Mesenchymal stem cell (in vitro differentiated cells and primary cell): ENCODE data around the gene NMRAL1.

ENCODE experiments used
- DNase-seq: peaks from one replicate; pipeline ENCODE4 v3.0.0-alpha.2; 2013
- H2AFZ ChIP-seq: one replicate; pipeline ENCODE4 v1.6.1; 2013; ENCODE audit warnings: low read depth, mild to moderate bottlenecking, control low read depth, inconsistent platforms, low read length, moderate library complexity
- H2AK5ac ChIP-seq: 2 replicates; pipeline ENCODE4 v1.6.1; 2013; ENCODE audit warnings: low read length, moderate library complexity, mild to moderate bottlenecking, inconsistent platforms; ENCODE audit not compliant: severe bottlenecking
- H2BK120ac ChIP-seq: one replicate; pipeline ENCODE4 v1.6.1; 2013; ENCODE audit warnings: low read depth, mild to moderate bottlenecking, inconsistent platforms, low read length, moderate library complexity
- H2BK12ac ChIP-seq, 2 experiments: one replicate each; pipeline ENCODE4 v1.6.1; 2013; ENCODE audit warnings: inconsistent platforms in 2 of 2, low read length in 2 of 2, mild to moderate bottlenecking in 2 of 2, moderate library complexity in 2 of 2, control low read depth in 1 of 2
- H2BK15ac ChIP-seq: one replicate; pipeline ENCODE4 v1.6.1; 2013; ENCODE audit warnings: mild to moderate bottlenecking, low read depth, inconsistent platforms; ENCODE audit not compliant: poor library complexity, severe bottlenecking
- H2BK5ac ChIP-seq: 2 replicates; pipeline ENCODE4 v1.6.1; 2013; ENCODE audit warnings: low read depth, mild to moderate bottlenecking, low read length, control low read depth, inconsistent platforms; ENCODE audit not compliant: poor library complexity, severe bottlenecking
- H3K14ac ChIP-seq, 2 experiments: one replicate each; pipeline ENCODE4 v1.6.1; 2013; ENCODE audit warnings: inconsistent platforms in 2 of 2, low read length in 2 of 2, control low read depth in 1 of 2, mild to moderate bottlenecking in 1 of 2, moderate library complexity in 1 of 2
- H3K18ac ChIP-seq, 2 experiments: one replicate each; pipeline ENCODE4 v1.6.1; 2013; ENCODE audit warnings: inconsistent platforms in 2 of 2, low read length in 2 of 2, control low read depth in 1 of 2, low read depth in 1 of 2, mild to moderate bottlenecking in 1 of 2
- H3K23ac ChIP-seq, 2 experiments: one replicate each; pipeline ENCODE4 v1.6.1; 2013; ENCODE audit warnings: inconsistent platforms in 2 of 2, low read length in 2 of 2, mild to moderate bottlenecking in 2 of 2, moderate library complexity in 2 of 2, control low read depth in 1 of 2
- H3K27ac ChIP-seq: 2 replicates; pipeline ENCODE4 v1.5.1; 2013; ENCODE audit warnings: mild to moderate bottlenecking, moderate library complexity, low read length, control low read depth, inconsistent platforms; ENCODE audit not compliant: poor library complexity, severe bottlenecking
- H3K27me3 ChIP-seq, 2 experiments: 2 replicates each; pipeline versions ENCODE4 v1.6.1 to v1.7.0; 2013; ENCODE audit warnings: low read length in 2 of 2, mild to moderate bottlenecking in 2 of 2, moderate library complexity in 2 of 2, control low read depth in 1 of 2, inconsistent platforms in 1 of 2; ENCODE audit not compliant: control insufficient read depth in 1 of 2, insufficient read depth in 1 of 2
- H3K36me3 ChIP-seq, 2 experiments: 2 replicates each; pipeline versions ENCODE4 v1.6.1 to v1.7.0; 2013; ENCODE audit warnings: low read length in 2 of 2, control low read depth in 1 of 2, inconsistent platforms in 1 of 2, low read depth in 1 of 2, mild to moderate bottlenecking in 1 of 2; ENCODE audit not compliant: insufficient read depth in 2 of 2, control insufficient read depth in 1 of 2
- H3K4ac ChIP-seq, 2 experiments: one replicate each; pipeline ENCODE4 v1.6.1; 2013; ENCODE audit warnings: inconsistent platforms in 2 of 2, low read length in 2 of 2, mild to moderate bottlenecking in 2 of 2, moderate library complexity in 2 of 2, control low read depth in 1 of 2, low read depth in 1 of 2
- H3K4me1 ChIP-seq: 2 replicates; pipeline ENCODE4 v1.6.1; 2013; ENCODE audit warnings: low read depth, low read length, control low read depth; ENCODE audit not compliant: control insufficient read depth, insufficient read depth
- H3K4me2 ChIP-seq: 2 replicates; pipeline ENCODE4 v1.6.1; 2013; ENCODE audit warnings: low read length, mild to moderate bottlenecking, inconsistent platforms; ENCODE audit not compliant: poor library complexity, severe bottlenecking
- H3K4me3 ChIP-seq, 2 experiments: 2 replicates each; pipeline versions ENCODE4 v1.5.1 to v1.7.0; 2013; ENCODE audit warnings: low read length in 2 of 2, mild to moderate bottlenecking in 2 of 2, control low read depth in 1 of 2, low read depth in 1 of 2; ENCODE audit not compliant: insufficient read depth in 1 of 2
- H3K79me1 ChIP-seq: replicated peaks from 2 replicates; pipeline ENCODE4 v1.6.1; 2013; ENCODE audit warnings: mild to moderate bottlenecking, control low read depth, low read length, inconsistent platforms; ENCODE audit not compliant: poor library complexity, severe bottlenecking
- H3K9ac ChIP-seq: 2 replicates; pipeline ENCODE4 v1.7.0; 2013; ENCODE audit warnings: mild to moderate bottlenecking, low read length, moderate library complexity
- H3K9me3 ChIP-seq: 2 replicates; pipeline ENCODE4 v1.7.0; 2013; ENCODE audit warnings: mild to moderate bottlenecking, low read length; ENCODE audit not compliant: control insufficient read depth
- H4K8ac ChIP-seq: one replicate; pipeline ENCODE4 v1.6.1; 2013; ENCODE audit warnings: inconsistent platforms, mild to moderate bottlenecking, low read length, moderate library complexity
- H4K91ac ChIP-seq: one replicate; pipeline ENCODE4 v1.6.1; 2013; ENCODE audit warnings: mild to moderate bottlenecking, low read length, inconsistent platforms
- WGBS: methylation state at CpG from one replicate; pipeline ENCODE4 v1.1.7; 2013; ENCODE audit warnings: mixed read lengths; 5-methylcytosine and 5-hydroxymethylcytosine counted together

The NMRAL1 gene

DNA sequence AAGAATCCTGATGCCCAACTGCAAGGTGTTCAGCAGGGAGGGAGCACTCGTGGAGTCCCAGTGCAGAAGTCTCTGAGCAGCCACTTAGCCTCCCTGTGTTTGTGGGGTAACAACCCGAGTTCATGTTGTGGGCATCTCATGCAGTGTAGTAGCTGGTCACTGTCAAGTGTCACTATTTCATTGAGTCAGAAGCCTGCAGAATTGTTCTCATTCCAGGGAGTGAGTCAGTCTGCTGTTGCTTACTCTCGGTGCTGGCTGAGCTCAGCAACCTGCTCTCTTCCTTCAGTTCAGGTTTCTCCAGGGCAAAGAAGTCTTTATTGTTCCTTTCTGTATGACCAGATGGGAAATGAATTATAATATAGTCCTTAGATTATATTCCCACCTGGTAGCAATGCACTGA lies 25.8 kb upstream of the NMRAL1 start:
- Histone ChIP-seq H3K4ac (no peak overlapping the region), H3K27me3 (no peaks in the 10 kb centered on the region), H4K91ac (no peak overlapping the region), H3K27ac (peak overlapping the region; percentile 25), H2AK5ac (no peak overlapping the region), H3K4me2 (no peak overlapping the region), H2AFZ (no peak overlapping the region), H4K8ac (no peak overlapping the region), H3K14ac (no peak overlapping the region), H3K23ac (peak overlapping the region in 1 of 2 experiments; percentile 50), H2BK15ac (no peak overlapping the region), H3K9ac (peak overlapping the region; percentile 77), H3K36me3 (peaks cover under 1 to 8% of the 10 kb centered on the region in 2 experiments), H3K79me1 (peaks cover 27% of the 10 kb centered on the region), H3K18ac (no peak overlapping the region), H2BK120ac (no peak overlapping the region), H3K9me3 (no peaks in the 10 kb centered on the region), H3K4me1 (peaks cover 18% of the 10 kb centered on the region), H2BK5ac (no peak overlapping the region), H2BK12ac (no peak overlapping the region), H3K4me3 (peak overlapping the region in 1 of 2 experiments; percentile 75)
- DNase-seq = peak; percentile 93
- WGBS = 0% methylated on average over 3 of the region's 3 CpGs

DNA sequence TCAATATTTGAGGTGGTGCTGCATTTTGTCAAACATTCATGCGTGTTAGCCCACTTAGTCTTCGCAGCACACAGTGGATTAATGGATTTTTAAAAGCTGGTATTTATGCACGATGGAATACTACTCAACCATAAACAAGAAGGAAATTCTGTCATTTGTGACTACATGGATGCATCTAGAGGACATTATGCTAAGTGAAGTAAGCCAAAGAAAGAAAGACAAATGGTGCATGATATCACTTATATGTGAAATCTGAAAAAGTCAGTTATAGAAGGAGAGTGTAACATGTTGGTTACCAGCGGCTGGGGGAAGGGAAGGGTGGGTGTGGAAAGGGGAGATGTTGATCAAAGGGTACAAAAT lies 24.8 kb upstream of the NMRAL1 start:
- H3K9me3 ChIP-seq = no peaks in the 10 kb centered on the region
- no peak overlapping the region for H3K18ac ChIP-seq
- H3K4me2 ChIP-seq = no peak overlapping the region
- no peak overlapping the region for H3K4ac ChIP-seq
- H3K79me1 ChIP-seq = peaks cover 26% of the 10 kb centered on the region
- H3K14ac ChIP-seq = no peak overlapping the region
- WGBS = 100% methylated on average over 3 of the region's 4 CpGs
- H3K23ac ChIP-seq = no peak overlapping the region
- H3K9ac ChIP-seq = no peak overlapping the region
- peaks cover 21% of the 10 kb centered on the region for H3K4me1 ChIP-seq
- H2BK15ac ChIP-seq = no peak overlapping the region
- H3K27ac ChIP-seq = no peak overlapping the region
- no peak overlapping the region for H2AFZ ChIP-seq
- H3K4me3 ChIP-seq = no peak overlapping the region
- no peak overlapping the region for H2BK12ac ChIP-seq
- H2BK120ac ChIP-seq = no peak overlapping the region
- no peak overlapping the region for H2AK5ac ChIP-seq
- H2BK5ac ChIP-seq = no peak overlapping the region
- H3K27me3 ChIP-seq = no peaks in the 10 kb centered on the region
- H4K8ac ChIP-seq = no peak overlapping the region
- H3K36me3 ChIP-seq = peaks cover 0 to 7% of the 10 kb centered on the region in 2 experiments
- DNase-seq = no peak
- H4K91ac ChIP-seq = no peak overlapping the region

DNA sequence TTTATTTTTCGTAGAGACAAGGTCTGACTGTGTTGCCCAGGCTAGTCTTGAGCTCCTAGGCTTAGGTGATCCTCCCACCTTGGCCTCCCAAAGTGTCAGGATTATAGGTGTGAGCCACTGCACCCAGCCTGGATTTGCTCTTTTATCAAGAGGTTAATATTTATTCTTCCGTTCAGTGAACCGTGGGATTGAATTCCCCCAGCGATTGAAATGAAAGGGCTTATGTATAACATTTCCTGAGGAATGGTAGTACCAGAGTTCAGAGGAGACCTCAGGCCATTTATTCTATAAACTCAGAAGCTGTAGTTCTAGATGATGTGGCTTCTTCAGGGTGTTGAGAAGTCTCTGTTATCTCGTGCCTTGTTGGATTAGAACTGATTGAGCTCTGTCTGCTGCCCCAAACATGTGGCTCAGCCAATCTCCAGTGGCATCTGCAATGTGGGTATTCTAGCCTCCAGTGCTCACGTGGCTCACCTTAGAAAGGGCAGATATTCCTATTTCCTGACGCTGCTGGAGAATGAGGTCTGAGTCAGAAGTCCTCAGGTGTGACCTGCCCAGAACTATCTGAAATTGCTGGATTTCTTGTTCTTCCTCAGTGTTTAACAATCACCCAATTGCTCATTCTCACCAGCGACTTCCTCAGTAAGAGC lies 24.2 kb upstream of the NMRAL1 start:
- Histone ChIP-seq H3K27me3 (no peaks in the 10 kb centered on the region), H3K79me1 (peaks cover 21% of the 10 kb centered on the region), H3K36me3 (peaks cover 0 to 7% of the 10 kb centered on the region in 2 experiments), H3K14ac (no peak overlapping the region), H2AK5ac (peak overlapping the region; percentile 66), H2BK12ac (no peak overlapping the region), H3K23ac (no peak overlapping the region), H4K8ac (no peak overlapping the region), H3K4me1 (peaks cover 21% of the 10 kb centered on the region), H4K91ac (no peak overlapping the region), H2BK5ac (no peak overlapping the region), H2BK120ac (no peak overlapping the region), H3K4me3 (no peak overlapping the region), H3K27ac (peak overlapping the region; percentile 6), H2BK15ac (no peak overlapping the region), H2AFZ (no peak overlapping the region), H3K18ac (no peak overlapping the region), H3K4ac (no peak overlapping the region), H3K4me2 (no peak overlapping the region), H3K9me3 (no peaks in the 10 kb centered on the region), H3K9ac (no peak overlapping the region)
- 92% methylated on average over 8 of the region's 8 CpGs for WGBS
- no peak for DNase-seq

- Histone ChIP-seq H3K4me1 (peaks cover 17% of the 10 kb centered on the region), H3K9ac (peak overlapping the region; percentile 38), H2AFZ (no peak overlapping the region), H3K4me3 (peak overlapping the region in 1 of 2 experiments; percentile 60), H2BK15ac (no peak overlapping the region), H2AK5ac (no peak overlapping the region), H3K9me3 (no peaks in the 10 kb centered on the region), H2BK5ac (no peak overlapping the region), H3K36me3 (peaks cover 0 to 7% of the 10 kb centered on the region in 2 experiments), H3K23ac (no peak overlapping the region), H4K8ac (no peak overlapping the region), H3K4ac (no peak overlapping the region), H4K91ac (no peak overlapping the region), H3K4me2 (no peak overlapping the region), H3K18ac (no peak overlapping the region), H3K14ac (peak overlapping the region in 1 of 2 experiments; percentile 93), H2BK120ac (no peak overlapping the region), H3K27ac (no peak overlapping the region), H2BK12ac (no peak overlapping the region), H3K79me1 (peaks cover 15% of the 10 kb centered on the region), H3K27me3 (no peaks in the 10 kb centered on the region)
- 20% methylated on average over 4 of the region's 4 CpGs for WGBS
- DNase-seq = peak; percentile 84
These were observed 21.9 kb upstream of the NMRAL1 start for GRCh38 chr16:4496305-4496704.
